H1 (cell line): ENCODE measurements around the gene POLD4. TPM values are rescaled to one million over a fixed set of nuclear protein-coding genes. Genes with fewer than 3 reads are reported as not detected.

Source experiments
- EP300 ChIP-seq, 2 experiments: IDR thresholded peaks; 1 replicate in 1 of 2; 2 replicates in 1 of 2; pipeline ENCODE4 v1.6.1; 2011 to 2012; ENCODE audit warnings: low read depth in 2 of 2, low read length in 2 of 2, mild to moderate bottlenecking in 2 of 2, borderline replicate concordance in 1 of 2, inconsistent platforms in 1 of 2, moderate library complexity in 1 of 2
- HDAC2 ChIP-seq, 2 experiments: fragments of 300-600 bp in 1 of 2; sonication (generic) in 1 of 2; IDR thresholded peaks; 2 replicates each; pipeline ENCODE4 v1.6.1; 2011 to 2012; ENCODE audit warnings: low read depth in 2 of 2, low read length in 2 of 2, mild to moderate bottlenecking in 2 of 2, moderate library complexity in 2 of 2, borderline replicate concordance in 1 of 2, inconsistent platforms in 1 of 2
- NRF1 ChIP-seq: IDR thresholded peaks from 2 replicates; pipeline ENCODE4 v1.6.1; 2011; ENCODE audit warnings: mild to moderate bottlenecking, low read depth, low read length, improper control_type of control experiment
- RFX5 ChIP-seq: IDR thresholded peaks from 2 replicates; pipeline ENCODE4 v1.6.1; 2011; ENCODE audit warnings: low read depth, low read length, improper control_type of control experiment, borderline replicate concordance
- SIRT6 ChIP-seq: IDR thresholded peaks from one replicate; pipeline ENCODE4 v1.7.1; 2012; ENCODE audit warnings: low read length, inconsistent platforms
- SIX5 ChIP-seq: IDR thresholded peaks from 2 replicates; pipeline ENCODE4 v1.6.1; 2011; ENCODE audit warnings: mild to moderate bottlenecking, low read depth, low read length
- polyA plus RNA-seq, 7 experiments: library from polyadenylated mRNA; depleted of rRNA in 3 of 7; stranded (reverse) in 5 of 7; unstranded in 2 of 7; fragments of >200 nt in 5 of 7; fragments of 200-250 nt in 2 of 7; gene quantifications; 1 replicate in 5 of 7; 2 replicates in 1 of 7; 4 replicates in 1 of 7; pipeline versions ENCODE4 v1.2.1 to v1.2.3, GENCODE V29; 2011 to 2013; ENCODE audit warnings: missing spikeins in 2 of 7, mixed read lengths in 2 of 7
- total RNA-seq: library from RNA; stranded (reverse); fragmentation: NEBNext Ultra II Directional; extraction: Animal tissue kit (Norgen Biotek cat#: 25700); gene quantifications from 2 replicates; pipeline ENCODE4 v1.2.1, GENCODE V29; 2021
- TF ChIP-seq, protein P1 (sequence below): IDR thresholded peaks from 2 replicates; pipeline ENCODE4 v1.6.1; 2011; ENCODE audit warnings: low read length, improper control_type of control experiment

Gene POLD4
- total and polyA plus RNA-seq, 2 of the 8 experiments (the other 6 are each of a cell fraction or from before 2014, with no cell fraction given) = 21.2 to 46.7 TPM

DNA sequence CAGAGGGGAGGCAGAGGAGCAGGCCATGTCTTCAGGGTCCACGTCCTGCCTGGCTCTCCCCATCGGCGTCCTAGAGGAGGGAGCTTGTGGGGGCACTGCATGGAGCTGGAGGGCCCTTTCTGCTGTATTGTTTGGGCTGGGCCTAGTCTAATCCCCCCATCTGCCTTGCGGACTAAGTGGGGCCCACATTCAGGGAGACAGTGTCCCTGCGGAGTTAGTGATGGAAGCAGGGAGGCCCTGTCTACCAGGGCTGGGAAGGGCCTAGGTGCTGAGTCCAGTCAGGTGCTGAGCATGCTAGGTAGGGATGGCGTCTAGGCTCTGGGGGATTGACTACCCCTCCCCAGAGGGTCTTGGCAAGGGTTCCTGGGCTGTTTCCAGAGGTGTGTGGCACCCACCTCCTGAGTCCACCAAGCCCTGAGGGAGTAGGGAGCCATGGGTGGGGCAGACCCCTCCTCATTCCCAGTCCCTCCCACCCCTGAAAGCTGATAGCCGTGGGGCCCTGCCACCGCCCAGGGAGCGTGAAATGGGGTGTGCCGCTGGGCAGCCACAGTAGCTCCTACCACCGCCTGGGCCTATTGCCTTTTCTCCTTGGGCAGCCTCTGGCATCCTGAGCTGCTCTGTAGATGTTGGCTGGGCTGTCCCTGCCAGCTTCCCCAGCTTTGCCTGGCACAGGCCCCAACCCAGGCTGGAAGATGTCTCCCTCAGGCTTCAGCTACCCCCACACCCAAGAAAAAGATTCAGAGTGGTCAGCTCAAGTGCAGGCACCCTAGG is 1.9 kb upstream of the POLD4 start (continued):
- no peak for TF ChIP-seq RFX5
- TF ChIP-seq HDAC2 (IDR thresholded peaks at IDR 0.05; ENCODE audit: borderline replicate concordance in 1 of 2, low read depth in 2 of 2, low read length in 2 of 2) = no peak
- no peak for TF ChIP-seq SIX5
- TF ChIP-seq, protein P1, sequence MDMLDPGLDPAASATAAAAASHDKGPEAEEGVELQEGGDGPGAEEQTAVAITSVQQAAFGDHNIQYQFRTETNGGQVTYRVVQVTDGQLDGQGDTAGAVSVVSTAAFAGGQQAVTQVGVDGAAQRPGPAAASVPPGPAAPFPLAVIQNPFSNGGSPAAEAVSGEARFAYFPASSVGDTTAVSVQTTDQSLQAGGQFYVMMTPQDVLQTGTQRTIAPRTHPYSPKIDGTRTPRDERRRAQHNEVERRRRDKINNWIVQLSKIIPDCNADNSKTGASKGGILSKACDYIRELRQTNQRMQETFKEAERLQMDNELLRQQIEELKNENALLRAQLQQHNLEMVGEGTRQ = no peak
- no peak for TF ChIP-seq NRF1
- no peak for TF ChIP-seq SIRT6
- TF ChIP-seq EP300 (IDR thresholded peaks at IDR 0.05; ENCODE audit: borderline replicate concordance in 1 of 2, low read depth in 2 of 2, low read length in 2 of 2) = no peak
